Heart right ventricle (tissue), 16 donors: ENCODE data around the gene ITGBL1. TPM values are rescaled to one million over a fixed set of nuclear protein-coding genes. Genes with fewer than 3 reads are reported as not detected.

Source experiments
- ATAC-seq, 8 donors: fragments of 200-7000 bp; cut with Tn5 transposase; one replicate each; pipeline ENCODE4 v1.9.1; 2020; ENCODE audit warnings: mild to moderate bottlenecking in 8 of 8, moderate library complexity in 8 of 8, moderate number of reproducible peaks in 1 of 8
- DNase-seq, 2 donors: peaks; one replicate each; pipeline ENCODE4 v3.0.0-alpha.2; 2020
- H3K27ac ChIP-seq, 10 donors: fragments of 200-600 bp; sonication (generic) in 2 of 10; one replicate each; pipeline versions ENCODE4 v1.5.0 to v1.8.0; 2020 to 2022; ENCODE audit warnings: mild to moderate bottlenecking in 3 of 10
- H3K27me3 ChIP-seq, 7 donors: fragments of 200-600 bp; one replicate each; pipeline ENCODE4 v1.8.0; 2021 to 2022; ENCODE audit warnings: mild to moderate bottlenecking in 2 of 7
- H3K36me3 ChIP-seq, 9 donors: fragments of 200-600 bp; sonication (generic) in 1 of 9; one replicate each; pipeline versions ENCODE4 v1.5.0 to v1.8.0; 2020 to 2022; ENCODE audit warnings: mild to moderate bottlenecking in 2 of 9
- H3K4me1 ChIP-seq, 9 donors: fragments of 200-600 bp; sonication (generic) in 1 of 9; one replicate each; pipeline versions ENCODE4 v1.5.0 to v1.8.0; 2020 to 2022; ENCODE audit warnings: mild to moderate bottlenecking in 4 of 9
- H3K4me3 ChIP-seq, 10 donors: fragments of 200-600 bp; sonication (generic) in 2 of 10; one replicate each; pipeline versions ENCODE4 v1.5.0 to v1.8.0; 2020 to 2022; ENCODE audit warnings: mild to moderate bottlenecking in 7 of 10, moderate library complexity in 2 of 10
- H3K9me3 ChIP-seq, 11 donors: fragments of 200-600 bp in 10 of 11; sonication (generic) in 2 of 11; one replicate each; pipeline versions ENCODE4 v1.5.0 to v1.8.0; 2013 to 2022; ENCODE audit warnings: mild to moderate bottlenecking in 2 of 11, control low read depth in 1 of 11, moderate library complexity in 1 of 11
- CTCF ChIP-seq, 9 donors: fragments of 200-600 bp; sonication (generic) in 2 of 9; IDR thresholded peaks; one replicate each; pipeline versions ENCODE4 v1.5.0 to v1.8.0; 2021 to 2022; ENCODE audit warnings: antibody characterized with exemption in 9 of 9, mild to moderate bottlenecking in 5 of 9, moderate library complexity in 1 of 9
- WGBS, 2 donors: extraction: QIAGEN DNeasy Blood & Tissue Kit; methylation state at CpG; one replicate each; pipeline ENCODE4 v1.1.7; 2013; ENCODE audit warnings: inconsistent platforms in 1 of 2; 5-methylcytosine and 5-hydroxymethylcytosine counted together
- intact Hi-C, 10 donors: fragments of 100-400 bp; cut with DNase I; formaldehyde crosslinking; loops; one replicate each; pipeline versions ENCODE4 v1.11.1 to v1.14.2; 2022
- polyA plus RNA-seq, 2 donors: library from polyadenylated mRNA; stranded (reverse); fragments of 200-250 nt; gene quantifications; one replicate each; pipeline ENCODE4 v1.2.3, GENCODE V29; 2013
- total RNA-seq, 10 donors: library from RNA; stranded (reverse); fragmentation: NEBNext Ultra II Directional in 3 of 10; extraction: Animal tissue kit (Norgen Biotek cat#: 25700) in 3 of 10; gene quantifications; one replicate each; pipeline versions ENCODE4 v1.2.1 to v1.2.4, GENCODE V29; 2021 to 2023
- donor health status: Arrhythmogenic right ventricular cardiomyopathy.
- donor health status: ischemic (EF 13 %, LVEDD 7.1; RV severe dilation, severe dysfunction).
- donor health status: healthy with polysubstance abuse.
- donor health status: DM: no; HTN: yes; CAD: no.
- donor health status: DM: no; HTN: no; CAD: no.
- donor health status: ischemic (EF 25% LVEDD 6.9; RV normal size, moderate dysfunction).
- donor health status: ischemic (EF 25% LVEDD 5.7; RV mildly dilated, moderate dysfunction).
- donor health status: healthy.
- donor health status: DM: yes; HTN: yes; CAD: no.
- donor health status: Ischemic cardiomyopathy.
- donor health status: ischemic (EF 35%, LVEDD 5.7; RV mildly dilated, moderate dysfunction).
- donor health status: nonischemic (EF 11% LVEDD 7.7; RV severe dilation, severe dysfunction).
- donor health status: DM: yes; HTN: yes; CAD: no.
- donor health status: PGD.
- donor health status: ischemic (EF 29% LVEDD 5.4; RV normal size, mild dysfunction).
- donor health status: nonischemic (EF 23%, LVEDD 6.1; RV moderate dilation, normal function).

The ITGBL1 gene
- total and polyA plus RNA-seq, 12 donors: 0.78 to 11.9 (median 4.3) TPM

- TF ChIP-seq CTCF (IDR thresholded peaks at IDR 0.05): no peak
- H3K27ac ChIP-seq: no peak overlapping the region
- peaks cover 0 to 7% (median 0%) of the 10 kb centered on the region in 9 donors for H3K4me1 ChIP-seq
- intact Hi-C loops: no loop called here
- ATAC-seq (peak in 5 of 8 donors; percentile 29 to 66 (median 37)), DNase-seq (no peak)
- H3K36me3 ChIP-seq: no peaks in the 10 kb centered on the region
- H3K9me3 ChIP-seq: no peaks in the 10 kb centered on the region
- no peak overlapping the region for H3K4me3 ChIP-seq
- WGBS, 2 donors: 85 to 90% methylated on average over 2 of the region's 2 CpGs
- peaks cover 0 to 6% (median 0%) of the 10 kb centered on the region in 7 donors for H3K27me3 ChIP-seq
Observed at GRCh38 chr13:101711307-101712025, 259.0 kb downstream of the ITGBL1 start.

- TF ChIP-seq CTCF (IDR thresholded peaks at IDR 0.05): no peak
- H3K9me3 ChIP-seq: no peaks in the 10 kb centered on the region
- intact Hi-C loops: no loop called here
- no peak overlapping the region for H3K27ac ChIP-seq
- peaks cover 0 to 6% (median 0%) of the 10 kb centered on the region in 7 donors for H3K27me3 ChIP-seq
- H3K4me3 ChIP-seq: no peak overlapping the region
- no peak for DNase-seq
- WGBS, 2 donors: 73 to 83% methylated on average over 2 of the region's 2 CpGs
- H3K4me1 ChIP-seq: peaks cover 0 to 3% (median 0%) of the 10 kb centered on the region in 9 donors
- H3K36me3 ChIP-seq: no peaks in the 10 kb centered on the region
- peak in 3 of 8 donors; percentile 37 to 50 (median 37) for ATAC-seq
Observed at GRCh38 chr13:101712026-101712348, 259.5 kb downstream of the ITGBL1 start.

- H3K4me3 ChIP-seq: no peak overlapping the region
- no peaks in the 10 kb centered on the region for H3K27me3 ChIP-seq
- no peaks in the 10 kb centered on the region for H3K36me3 ChIP-seq
- H3K9me3 ChIP-seq: no peaks in the 10 kb centered on the region
- H3K27ac ChIP-seq: no peak overlapping the region
- intact Hi-C loops: no loop called here
- TF ChIP-seq CTCF (IDR thresholded peaks at IDR 0.05): no peak
- 87 to 89% methylated on average over 3 of the region's 3 CpGs for WGBS, 2 donors
- no peak for DNase-seq
- no peaks in the 10 kb centered on the region for H3K4me1 ChIP-seq
- ATAC-seq: no peak
Observed at GRCh38 chr13:101714195-101714594, 261.7 kb downstream of the ITGBL1 start.

GRCh38 chr13:101717353-101717752, 264.9 kb downstream of the ITGBL1 start:
- Histone ChIP-seq H3K36me3 (no peaks in the 10 kb centered on the region), H3K27ac (no peak overlapping the region), H3K27me3 (no peaks in the 10 kb centered on the region), H3K4me1 (no peaks in the 10 kb centered on the region), H3K9me3 (no peaks in the 10 kb centered on the region), H3K4me3 (no peak overlapping the region)
- no peak for ATAC-seq
- TF ChIP-seq CTCF (IDR thresholded peaks at IDR 0.05): no peak
- 90 to 93% methylated on average over 10 of the region's 10 CpGs for WGBS, 2 donors
- DNase-seq: no peak
- intact Hi-C loops: no loop called here
